HTR-8/SVneo (cell line): ENCODE measurements around the gene OXGR1.
A peak's percentile ranks its signal among the peaks of the same experiment; 100 is the strongest.
"Not testable (repeated sequence)": the region's sequence is repeated elsewhere in the genome, so short reads cannot be mapped to it uniquely, and the experiment has no call there.

Experiments
- DNase-seq: peaks from one replicate; pipeline ENCODE4 v3.0.0; 2011; ENCODE audit warnings: low spot score, mixed read lengths; ENCODE audit not compliant: insufficient read length
- FAIRE-seq: peaks from 2 replicates; lab custom pipeline; 2011; peaks lifted over from hg19 to GRCh38; lab: Jason Lieb, UNC

The OXGR1 gene

GRCh38 chr13:96994017-96994857 is at the start of gene OXGR1:
Gene OXGR1 (minus strand): TSS chr13:96994476. CDS start chr13:96987759, 6,717 bp downstream.
- DNase-seq (no peak), FAIRE-seq (no peak)

DNA sequence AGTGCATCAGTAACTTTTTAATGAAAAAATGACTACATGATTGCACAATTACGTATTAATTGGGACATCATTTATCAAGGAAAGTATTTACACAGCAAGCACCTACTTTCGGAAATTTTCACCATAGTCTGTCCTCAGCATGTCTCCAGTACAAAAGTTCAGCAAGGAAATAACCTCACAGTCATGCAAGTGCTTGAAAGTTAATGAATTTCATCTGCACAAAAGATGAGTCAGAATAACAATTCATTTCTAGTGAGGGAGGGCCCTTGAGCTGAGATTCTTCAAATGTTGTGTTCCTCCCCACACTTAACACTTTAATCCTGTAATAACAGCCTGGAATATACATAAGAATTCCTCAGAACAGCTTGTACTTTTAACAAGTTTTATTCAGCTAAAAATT is 49.0 kb upstream of the OXGR1 start:
- FAIRE-seq, result no peak

GRCh38 chr13:97030705-97031452 is 36.6 kb upstream of the OXGR1 start:
- FAIRE-seq, result no peak
- DNase-seq, result peak; percentile 34

More for the DNA sequence above, 49.0 kb upstream of the OXGR1 start:
- no peak for DNase-seq

DNA sequence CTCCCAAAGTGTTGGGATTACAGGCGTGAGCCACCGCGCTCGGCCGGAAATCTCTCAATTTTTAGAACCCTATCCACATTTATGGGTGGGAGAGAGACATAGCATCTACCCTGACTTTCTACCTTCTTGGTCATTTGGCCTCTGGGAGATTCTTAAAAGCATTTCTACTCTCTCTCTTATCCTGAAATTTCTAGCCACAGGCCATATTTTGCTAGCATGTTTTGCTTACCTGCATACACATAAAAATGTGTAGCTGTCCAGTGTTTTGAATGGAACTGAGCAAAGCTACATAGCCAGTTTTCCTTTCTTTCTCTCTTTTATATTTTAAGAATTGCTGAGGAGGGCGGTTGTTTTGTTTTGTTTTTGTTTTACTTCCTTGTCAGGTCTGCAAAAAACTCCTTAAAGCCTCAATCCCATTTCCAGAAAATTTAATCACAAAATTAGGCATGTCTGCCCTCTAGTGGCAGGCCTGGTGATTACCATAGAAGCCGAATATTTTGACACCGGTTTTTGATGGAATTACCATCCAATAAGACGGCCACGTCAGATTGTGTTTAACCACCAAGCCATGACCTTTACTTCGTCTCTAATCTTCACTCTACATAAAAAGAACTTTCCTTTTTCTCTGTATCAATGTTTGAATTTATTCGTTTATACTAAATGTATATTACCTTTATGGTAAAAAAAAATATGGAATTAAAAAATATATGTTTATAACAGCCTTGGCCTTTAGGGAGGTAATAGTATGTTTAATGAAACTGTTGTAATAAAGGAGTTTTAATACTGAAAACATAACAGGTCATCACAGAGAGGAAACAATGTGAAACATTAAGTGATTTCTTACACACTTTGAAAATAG is 34.4 kb upstream of the OXGR1 start:
- FAIRE-seq, result no peak

DNA sequence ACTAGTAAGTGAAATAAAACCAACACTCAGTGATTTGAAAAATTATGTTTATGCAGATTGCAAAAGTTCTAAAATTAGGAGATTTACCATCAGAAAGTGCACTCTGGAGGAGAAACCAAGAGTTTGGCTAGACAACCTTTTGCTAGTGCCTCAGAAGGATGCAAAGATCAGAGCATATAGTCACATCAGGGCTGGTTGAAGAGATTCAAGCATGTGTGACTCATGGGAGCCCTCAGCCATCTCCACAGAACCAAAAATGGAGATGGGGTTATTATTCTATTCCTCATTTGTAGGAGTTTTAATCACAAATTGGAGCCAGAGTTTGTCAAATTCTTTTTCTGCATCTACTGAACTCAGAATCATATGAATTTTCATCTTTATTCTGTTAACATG is 32.9 kb upstream of the OXGR1 start:
- FAIRE-seq (no peak), DNase-seq (no peak)

More for the DNA sequence above, 34.4 kb upstream of the OXGR1 start:
- DNase-seq, result peak; percentile 40

DNA sequence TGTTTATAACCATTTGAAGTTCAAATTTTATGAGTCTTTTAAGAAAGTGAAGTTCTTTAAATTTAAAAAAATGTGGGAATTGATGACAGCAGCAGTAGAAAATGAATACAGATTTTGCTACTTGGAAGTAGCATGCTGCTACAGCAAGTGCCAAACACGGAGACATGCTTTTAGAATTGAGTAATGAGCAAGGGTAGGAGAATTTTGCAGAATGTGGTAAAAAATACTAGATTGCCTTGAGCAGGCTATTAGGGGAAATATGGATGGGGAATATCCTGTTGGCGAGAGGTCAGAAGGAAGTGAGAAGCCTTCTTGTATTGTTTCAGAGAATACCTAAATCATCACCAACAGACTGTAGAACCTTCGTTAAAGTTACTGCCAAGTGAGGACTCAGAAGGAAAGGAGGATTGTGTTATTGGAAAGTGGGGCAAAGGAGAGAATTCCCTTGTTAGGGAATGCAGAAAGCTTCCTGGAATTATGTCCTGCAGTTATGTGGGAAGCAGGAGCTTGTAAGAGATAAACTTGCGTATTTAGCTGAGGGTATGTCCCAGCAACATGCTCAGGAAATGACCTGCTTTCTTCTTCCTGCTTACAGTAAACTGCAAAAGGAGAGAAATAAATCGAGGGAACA is 32.4 kb upstream of the OXGR1 start:
- no peak for FAIRE-seq
- no peak for DNase-seq

DNA sequence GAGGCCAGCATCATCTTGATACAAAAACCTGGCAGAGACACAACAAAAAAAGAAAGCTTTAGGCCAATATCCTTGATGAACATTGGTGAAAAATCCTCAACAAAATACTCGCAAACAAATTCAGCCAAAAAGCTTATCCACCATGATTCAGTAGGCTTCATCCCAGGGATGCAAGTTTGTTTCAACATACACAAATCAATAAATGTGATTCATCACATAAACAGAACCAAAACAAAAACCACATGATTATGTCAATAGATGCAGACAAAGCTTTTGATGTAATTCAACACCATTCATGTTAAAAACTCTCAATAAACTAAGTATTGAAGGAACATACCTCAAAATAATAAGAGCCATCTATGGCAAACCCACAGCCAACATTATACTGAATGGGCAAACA is 29.5 kb upstream of the OXGR1 start:
- not testable (repeated sequence) for DNase-seq, FAIRE-seq

DNA sequence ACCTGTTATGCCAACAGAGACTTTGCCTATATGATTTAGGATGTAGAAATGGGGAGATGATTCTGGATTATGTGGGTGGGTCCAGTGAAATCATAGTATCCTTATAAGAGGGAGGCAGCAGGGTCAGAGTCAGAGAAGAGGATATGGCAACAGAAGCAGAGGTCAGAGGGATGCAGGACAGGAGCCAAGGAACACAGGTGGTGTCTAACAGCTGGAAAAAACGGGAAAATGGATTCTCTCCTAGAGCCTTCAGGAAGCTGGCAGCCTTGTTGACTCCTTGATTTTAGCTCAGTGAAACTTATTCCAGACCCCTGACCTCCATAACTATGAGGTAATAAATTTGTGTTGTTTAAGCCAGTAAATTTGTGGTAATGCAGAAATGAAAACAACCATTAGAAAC is 28.8 kb upstream of the OXGR1 start:
- no peak for FAIRE-seq
- DNase-seq, result no peak

GRCh38 chr13:97021241-97021640 is 27.0 kb upstream of the OXGR1 start:
- DNase-seq (no peak), FAIRE-seq (no peak)

DNA sequence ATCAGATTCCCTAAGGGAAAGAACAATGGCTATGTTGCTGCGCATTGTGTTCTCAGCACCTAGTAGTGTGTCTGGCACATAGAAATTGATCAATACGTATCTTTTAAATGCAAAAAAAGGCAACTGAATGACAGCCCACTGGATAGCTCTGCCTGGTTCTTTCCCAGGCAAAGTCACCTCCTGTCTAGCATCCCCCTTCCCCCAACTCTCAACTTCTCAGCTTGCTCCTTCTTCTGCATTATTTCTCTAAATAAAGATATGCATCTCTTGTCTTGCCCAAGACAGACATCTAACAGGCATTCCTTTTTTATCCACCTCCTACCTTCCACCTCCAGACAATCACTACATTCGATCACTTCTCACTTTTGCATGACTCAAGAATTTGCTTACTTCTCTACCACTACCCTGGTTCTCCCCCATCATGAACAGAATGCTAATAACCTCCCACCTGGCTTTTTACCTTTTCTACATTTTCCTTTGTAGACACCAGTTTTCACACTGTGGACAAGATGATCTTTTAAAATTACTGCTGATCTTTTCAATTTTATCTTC is 26.5 kb upstream of the OXGR1 start:
- FAIRE-seq (no peak), DNase-seq (no peak)

- FAIRE-seq, result no peak
These were observed 25.9 kb upstream of the OXGR1 start for GRCh38 chr13:97020194-97020593.

DNA sequence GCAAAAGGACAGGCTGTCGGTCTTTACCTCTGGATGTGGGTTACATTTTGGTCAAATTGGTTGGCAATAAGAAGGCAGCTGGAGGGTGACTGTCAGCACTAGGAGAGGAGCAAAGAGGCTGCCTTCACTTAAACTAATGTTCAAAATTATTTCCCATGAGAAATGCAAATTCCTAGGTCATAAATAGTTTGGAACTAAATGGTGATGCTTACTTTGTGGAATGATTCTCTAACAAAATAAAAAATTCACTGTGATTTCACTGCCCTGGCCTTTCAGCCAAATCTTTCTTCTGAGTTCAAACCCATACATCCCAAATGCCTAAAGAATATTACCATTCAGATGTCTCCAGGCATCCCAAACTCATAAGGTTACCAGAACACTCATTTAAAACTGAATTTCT is 25.0 kb upstream of the OXGR1 start:
- FAIRE-seq (no peak), DNase-seq (no peak)

More at GRCh38 chr13:97020194-97020593, 25.9 kb upstream of the OXGR1 start:
- no peak for DNase-seq

GRCh38 chr13:97018029-97018819 is 23.9 kb upstream of the OXGR1 start:
- DNase-seq (peak; percentile 17), FAIRE-seq (no peak)

GRCh38 chr13:97017322-97017721 is 23.0 kb upstream of the OXGR1 start:
- FAIRE-seq, result no peak

GRCh38 chr13:97015661-97016350 is 21.5 kb upstream of the OXGR1 start:
- no peak for DNase-seq
- no peak for FAIRE-seq

More at GRCh38 chr13:97017322-97017721, 23.0 kb upstream of the OXGR1 start:
- no peak for DNase-seq

DNA sequence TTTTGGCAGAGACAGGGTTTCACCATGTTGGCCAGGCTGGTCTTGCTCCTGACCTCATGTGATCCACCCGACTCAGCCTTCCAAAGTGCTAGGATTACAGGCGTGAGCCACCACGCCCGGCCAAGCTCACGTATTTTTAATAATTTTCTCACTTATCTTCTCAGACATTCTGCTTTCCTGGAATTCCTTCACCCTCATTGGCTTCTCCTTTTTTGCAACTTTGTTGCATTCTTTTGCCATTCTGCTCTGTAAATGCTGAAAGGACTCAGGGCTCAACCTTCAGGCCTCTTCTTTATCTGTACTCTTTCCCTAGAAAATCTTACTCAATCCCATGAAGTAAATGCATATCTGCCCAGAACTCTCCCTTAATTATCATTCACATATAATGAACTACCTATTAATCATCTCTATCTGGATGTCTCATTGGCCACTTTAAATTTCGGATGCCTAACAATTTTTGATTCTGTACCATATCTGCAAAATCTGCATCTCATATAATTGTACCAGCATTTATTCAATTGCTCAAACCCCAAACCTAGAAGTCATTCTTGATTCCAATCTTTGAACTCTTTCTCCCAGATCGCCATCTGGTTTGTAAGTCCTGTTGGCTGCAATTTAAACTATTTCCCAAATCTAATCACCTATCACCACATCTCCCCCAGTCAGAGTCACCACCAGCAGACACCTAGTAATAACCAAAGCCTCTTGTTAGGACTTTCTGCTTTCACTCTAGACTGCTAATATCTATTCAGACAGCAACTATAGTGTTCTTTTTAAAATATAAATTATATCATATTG is 18.2 kb upstream of the OXGR1 start:
- DNase-seq, result no peak
- no peak for FAIRE-seq

- FAIRE-seq (no peak), DNase-seq (no peak)
These were observed 17.3 kb upstream of the OXGR1 start for GRCh38 chr13:97011446-97012131.
